ENCODE measurements around the gene KPNA2. TPM values are rescaled to one million over a fixed set of nuclear protein-coding genes. Genes with fewer than 3 reads are reported as not detected.

The KPNA2 gene
- total and polyA plus RNA-seq, 9 of the 15 experiments (the other 6 are each of a cell fraction or from before 2014, with no cell fraction given): 132 to 984 (median 241) TPM

DNA sequence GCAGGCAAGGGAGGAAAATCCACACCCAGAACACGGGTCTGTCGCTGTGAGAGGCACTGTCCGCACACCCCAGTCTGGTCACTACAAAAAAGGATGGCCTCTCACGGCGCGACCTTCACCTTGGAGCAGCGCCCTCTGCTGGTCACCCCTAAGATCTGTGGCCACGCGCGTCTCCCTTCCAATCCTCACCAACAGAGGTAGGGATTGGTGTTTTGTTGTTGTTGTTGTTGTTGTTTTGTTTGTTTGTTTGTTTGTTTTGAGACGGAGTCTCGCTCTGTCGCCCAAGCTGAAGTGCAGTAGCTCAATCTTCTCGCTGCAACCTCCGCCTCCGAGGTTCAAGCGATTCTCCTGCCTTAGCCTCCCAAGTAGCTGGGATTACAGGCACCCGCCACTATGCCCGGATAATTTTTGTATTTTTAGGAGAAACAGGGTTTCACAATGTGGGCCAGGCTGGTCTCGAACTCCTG, 24.3 kb upstream of the KPNA2 start (continued):
- TF ChIP-seq ZBTB40 (IDR thresholded peaks at IDR 0.05) (0 out of 2 replicates have a peak, but pooled peaks have one; percentile 16), ZBTB40 (CRISPR knock-in tag; IDR thresholded peaks at IDR 0.05) (no peak), LARP7 (IDR thresholded peaks at IDR 0.05) (peak; percentile 83), MYC (IDR thresholded peaks at IDR 0.05; ENCODE audit: low read depth, low read length) (peak; percentile 33; the same call in 1 of the 2 replicates), MYC (CRISPR knock-in tag; IDR thresholded peaks at IDR 0.05; ENCODE audit: borderline replicate concordance, low read depth) (no peak), SMARCA4 (IDR thresholded peaks at IDR 0.05) (peak; percentile 51; the same call in 1 of the 2 replicates), FOXK2 (conservative IDR thresholded peaks at IDR 0.05 in 1 of 2, IDR thresholded peaks at IDR 0.05 in 1 of 2; ENCODE audit: low read depth in 2 of 2) (peak; percentile 51 to 64; a peak in 1 of 4 replicates), WHSC1 (IDR thresholded peaks at IDR 0.05; ENCODE audit: low read length) (no peak), EP400 (IDR thresholded peaks at IDR 0.05) (peak; percentile 35; the same call in 1 of the 2 replicates), POLR2B (IDR thresholded peaks at IDR 0.05; ENCODE audit: low read depth, partially characterized antibody) (no peak), NR1H2 (CRISPR knock-in tag; IDR thresholded peaks at IDR 0.05) (no peak), ZNF589 (CRISPR knock-in tag; IDR thresholded peaks at IDR 0.05; ENCODE audit: low read depth) (no peak), LCOR (CRISPR knock-in tag; IDR thresholded peaks at IDR 0.05) (no peak), ELF4 (CRISPR knock-in tag; IDR thresholded peaks at IDR 0.05) (no peak), BCOR (IDR thresholded peaks at IDR 0.05) (peak; percentile 85)
- TF ChIP-seq, protein P1, sequence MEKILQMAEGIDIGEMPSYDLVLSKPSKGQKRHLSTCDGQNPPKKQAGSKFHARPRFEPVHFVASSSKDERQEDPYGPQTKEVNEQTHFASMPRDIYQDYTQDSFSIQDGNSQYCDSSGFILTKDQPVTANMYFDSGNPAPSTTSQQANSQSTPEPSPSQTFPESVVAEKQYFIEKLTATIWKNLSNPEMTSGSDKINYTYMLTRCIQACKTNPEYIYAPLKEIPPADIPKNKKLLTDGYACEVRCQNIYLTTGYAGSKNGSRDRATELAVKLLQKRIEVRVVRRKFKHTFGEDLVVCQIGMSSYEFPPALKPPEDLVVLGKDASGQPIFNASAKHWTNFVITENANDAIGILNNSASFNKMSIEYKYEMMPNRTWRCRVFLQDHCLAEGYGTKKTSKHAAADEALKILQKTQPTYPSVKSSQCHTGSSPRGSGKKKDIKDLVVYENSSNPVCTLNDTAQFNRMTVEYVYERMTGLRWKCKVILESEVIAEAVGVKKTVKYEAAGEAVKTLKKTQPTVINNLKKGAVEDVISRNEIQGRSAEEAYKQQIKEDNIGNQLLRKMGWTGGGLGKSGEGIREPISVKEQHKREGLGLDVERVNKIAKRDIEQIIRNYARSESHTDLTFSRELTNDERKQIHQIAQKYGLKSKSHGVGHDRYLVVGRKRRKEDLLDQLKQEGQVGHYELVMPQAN (IDR thresholded peaks at IDR 0.05; ENCODE audit: borderline replicate concordance): peak; percentile 48; the same call in 1 of the 2 replicates
- TF ChIP-seq, protein P2, sequence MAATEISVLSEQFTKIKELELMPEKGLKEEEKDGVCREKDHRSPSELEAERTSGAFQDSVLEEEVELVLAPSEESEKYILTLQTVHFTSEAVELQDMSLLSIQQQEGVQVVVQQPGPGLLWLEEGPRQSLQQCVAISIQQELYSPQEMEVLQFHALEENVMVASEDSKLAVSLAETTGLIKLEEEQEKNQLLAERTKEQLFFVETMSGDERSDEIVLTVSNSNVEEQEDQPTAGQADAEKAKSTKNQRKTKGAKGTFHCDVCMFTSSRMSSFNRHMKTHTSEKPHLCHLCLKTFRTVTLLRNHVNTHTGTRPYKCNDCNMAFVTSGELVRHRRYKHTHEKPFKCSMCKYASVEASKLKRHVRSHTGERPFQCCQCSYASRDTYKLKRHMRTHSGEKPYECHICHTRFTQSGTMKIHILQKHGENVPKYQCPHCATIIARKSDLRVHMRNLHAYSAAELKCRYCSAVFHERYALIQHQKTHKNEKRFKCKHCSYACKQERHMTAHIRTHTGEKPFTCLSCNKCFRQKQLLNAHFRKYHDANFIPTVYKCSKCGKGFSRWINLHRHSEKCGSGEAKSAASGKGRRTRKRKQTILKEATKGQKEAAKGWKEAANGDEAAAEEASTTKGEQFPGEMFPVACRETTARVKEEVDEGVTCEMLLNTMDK (IDR thresholded peaks at IDR 0.05; ENCODE audit: borderline replicate concordance, insufficient read depth, low read depth, low read length, poor library complexity, severe bottlenecking): peak; percentile 18

Measured in K562 (cell line).